HL-60 (cell line): ENCODE data around the gene TMEM150B.

Experiments used
- POLR2AphosphoS5 ChIP-seq: IDR thresholded peaks from 2 replicates; pipeline ENCODE4 v1.6.1; 2012; ENCODE audit warnings: low read depth
- TF ChIP-seq, protein P1 (sequence below): IDR thresholded peaks from one replicate; pipeline ENCODE4 v1.5.1; 2011; ENCODE audit warnings: low read length, control low read depth, inconsistent platforms; ENCODE audit not compliant: insufficient read depth
- TF ChIP-seq, protein P2 (sequence below): IDR thresholded peaks from 2 replicates; pipeline ENCODE4 v1.6.1; 2012; ENCODE audit warnings: low read depth; ENCODE audit not compliant: insufficient replicate concordance

DNA sequence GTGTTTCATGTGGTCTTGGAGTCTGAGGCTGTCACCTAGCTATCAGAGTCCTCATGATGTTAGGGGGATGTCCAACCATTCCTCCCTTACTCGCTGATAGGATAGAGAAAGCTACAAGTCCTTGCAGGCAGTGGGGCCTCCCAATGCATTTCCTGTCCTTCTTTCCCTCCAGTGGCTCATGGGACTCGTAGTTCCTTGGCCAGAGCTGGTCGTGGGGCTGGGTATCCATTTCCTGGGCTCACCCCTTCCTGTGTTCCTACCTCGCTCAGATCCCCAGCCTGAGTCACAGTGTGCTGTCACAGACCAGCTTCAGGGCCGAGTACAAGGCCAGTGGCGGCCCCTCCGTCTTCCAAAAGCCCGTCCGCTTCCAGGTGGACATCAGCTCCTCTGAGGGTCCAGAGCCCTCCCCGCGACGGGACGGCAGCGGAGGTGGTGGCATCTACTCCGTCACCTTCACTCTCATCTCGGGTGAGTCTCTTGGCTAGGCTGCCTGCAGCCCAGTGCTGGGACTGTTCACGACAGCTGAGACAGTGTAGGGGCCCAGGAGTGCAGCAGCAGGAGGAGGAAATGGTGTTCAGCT lies 19.1 kb downstream of the TMEM150B start:
- TF ChIP-seq, protein P1, sequence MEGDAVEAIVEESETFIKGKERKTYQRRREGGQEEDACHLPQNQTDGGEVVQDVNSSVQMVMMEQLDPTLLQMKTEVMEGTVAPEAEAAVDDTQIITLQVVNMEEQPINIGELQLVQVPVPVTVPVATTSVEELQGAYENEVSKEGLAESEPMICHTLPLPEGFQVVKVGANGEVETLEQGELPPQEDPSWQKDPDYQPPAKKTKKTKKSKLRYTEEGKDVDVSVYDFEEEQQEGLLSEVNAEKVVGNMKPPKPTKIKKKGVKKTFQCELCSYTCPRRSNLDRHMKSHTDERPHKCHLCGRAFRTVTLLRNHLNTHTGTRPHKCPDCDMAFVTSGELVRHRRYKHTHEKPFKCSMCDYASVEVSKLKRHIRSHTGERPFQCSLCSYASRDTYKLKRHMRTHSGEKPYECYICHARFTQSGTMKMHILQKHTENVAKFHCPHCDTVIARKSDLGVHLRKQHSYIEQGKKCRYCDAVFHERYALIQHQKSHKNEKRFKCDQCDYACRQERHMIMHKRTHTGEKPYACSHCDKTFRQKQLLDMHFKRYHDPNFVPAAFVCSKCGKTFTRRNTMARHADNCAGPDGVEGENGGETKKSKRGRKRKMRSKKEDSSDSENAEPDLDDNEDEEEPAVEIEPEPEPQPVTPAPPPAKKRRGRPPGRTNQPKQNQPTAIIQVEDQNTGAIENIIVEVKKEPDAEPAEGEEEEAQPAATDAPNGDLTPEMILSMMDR = no peak
- no peak for TF ChIP-seq POLR2AphosphoS5
- TF ChIP-seq, protein P2, sequence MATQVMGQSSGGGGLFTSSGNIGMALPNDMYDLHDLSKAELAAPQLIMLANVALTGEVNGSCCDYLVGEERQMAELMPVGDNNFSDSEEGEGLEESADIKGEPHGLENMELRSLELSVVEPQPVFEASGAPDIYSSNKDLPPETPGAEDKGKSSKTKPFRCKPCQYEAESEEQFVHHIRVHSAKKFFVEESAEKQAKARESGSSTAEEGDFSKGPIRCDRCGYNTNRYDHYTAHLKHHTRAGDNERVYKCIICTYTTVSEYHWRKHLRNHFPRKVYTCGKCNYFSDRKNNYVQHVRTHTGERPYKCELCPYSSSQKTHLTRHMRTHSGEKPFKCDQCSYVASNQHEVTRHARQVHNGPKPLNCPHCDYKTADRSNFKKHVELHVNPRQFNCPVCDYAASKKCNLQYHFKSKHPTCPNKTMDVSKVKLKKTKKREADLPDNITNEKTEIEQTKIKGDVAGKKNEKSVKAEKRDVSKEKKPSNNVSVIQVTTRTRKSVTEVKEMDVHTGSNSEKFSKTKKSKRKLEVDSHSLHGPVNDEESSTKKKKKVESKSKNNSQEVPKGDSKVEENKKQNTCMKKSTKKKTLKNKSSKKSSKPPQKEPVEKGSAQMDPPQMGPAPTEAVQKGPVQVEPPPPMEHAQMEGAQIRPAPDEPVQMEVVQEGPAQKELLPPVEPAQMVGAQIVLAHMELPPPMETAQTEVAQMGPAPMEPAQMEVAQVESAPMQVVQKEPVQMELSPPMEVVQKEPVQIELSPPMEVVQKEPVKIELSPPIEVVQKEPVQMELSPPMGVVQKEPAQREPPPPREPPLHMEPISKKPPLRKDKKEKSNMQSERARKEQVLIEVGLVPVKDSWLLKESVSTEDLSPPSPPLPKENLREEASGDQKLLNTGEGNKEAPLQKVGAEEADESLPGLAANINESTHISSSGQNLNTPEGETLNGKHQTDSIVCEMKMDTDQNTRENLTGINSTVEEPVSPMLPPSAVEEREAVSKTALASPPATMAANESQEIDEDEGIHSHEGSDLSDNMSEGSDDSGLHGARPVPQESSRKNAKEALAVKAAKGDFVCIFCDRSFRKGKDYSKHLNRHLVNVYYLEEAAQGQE = no peak
